Stomach (tissue), 9 donors: ENCODE measurements around the gene EWSR1. TPM values are rescaled to one million over a fixed set of nuclear protein-coding genes. Genes with fewer than 3 reads are reported as not detected.

ENCODE experiments used
- DNase-seq, 2 donors: peaks; one replicate each; pipeline versions ENCODE4 v3.0.0 to v3.0.0-alpha.2; 2013 to 2019
- H3K27ac ChIP-seq, 5 donors: fragments of 200-600 bp in 4 of 5; sonication (generic) in 4 of 5; one replicate each; pipeline ENCODE4 v1.5.1; 2013 to 2019; ENCODE audit warnings: mild to moderate bottlenecking in 1 of 5, moderate library complexity in 1 of 5
- H3K27me3 ChIP-seq, 3 donors: fragments of 200-600 bp; sonication (generic); one replicate each; pipeline ENCODE4 v1.5.1; 2017 to 2019; ENCODE audit warnings: mixed run types in 1 of 3
- H3K36me3 ChIP-seq, 4 donors: fragments of 200-600 bp; sonication (generic); 1 replicate in 3 of 4; 2 replicates in 1 of 4; pipeline ENCODE4 v1.5.1; 2016 to 2019
- H3K4me1 ChIP-seq, 4 donors: fragments of 200-600 bp; sonication (generic); one replicate each; pipeline ENCODE4 v1.5.1; 2016 to 2019
- H3K4me3 ChIP-seq, 4 donors: fragments of 200-600 bp; sonication (generic) in 3 of 4; one replicate each; pipeline ENCODE4 v1.5.1; 2016 to 2019; ENCODE audit warnings: mild to moderate bottlenecking in 1 of 4
- H3K9me3 ChIP-seq, 4 donors: fragments of 200-600 bp; sonication (generic); one replicate each; pipeline ENCODE4 v1.5.1; 2016 to 2019
- CTCF ChIP-seq, 7 experiments: fragments of 450-650 bp in 4 of 7; fragments of 200-600 bp in 3 of 7; sonication (generic) in 3 of 7; IDR thresholded peaks; one replicate each; pipeline ENCODE4 v1.5.1; 2016 to 2019; ENCODE audit warnings: antibody characterized with exemption in 7 of 7, control low read depth in 2 of 7, mild to moderate bottlenecking in 1 of 7
- EP300 ChIP-seq: sonication (generic); formaldehyde crosslinking; IDR thresholded peaks from one replicate; pipeline ENCODE4 v1.6.1; 2017; ENCODE audit warnings: antibody characterized with exemption
- POLR2A ChIP-seq, 4 donors: fragments of 450-650 bp; IDR thresholded peaks; one replicate each; pipeline ENCODE4 v1.6.1; 2016; ENCODE audit warnings: antibody characterized with exemption in 4 of 4, control low read depth in 2 of 4, mild to moderate bottlenecking in 1 of 4, moderate library complexity in 1 of 4
- POLR2AphosphoS5 ChIP-seq, 3 donors: sonication (generic); formaldehyde crosslinking; IDR thresholded peaks; one replicate each; pipeline ENCODE4 v1.6.1; 2016; ENCODE audit warnings: antibody characterized with exemption in 3 of 3
- WGBS, 5 donors: extraction: QIAGEN DNeasy Blood & Tissue Kit in 3 of 5; methylation state at CpG; one replicate each; pipeline versions ENCODE4 v1.1.5 to v1.1.7; 2013 to 2018; 5-methylcytosine and 5-hydroxymethylcytosine counted together
- intact Hi-C: fragments of 100-400 bp; cut with DNase I; formaldehyde crosslinking; loops from one replicate; pipeline ENCODE4 v1.15.1; 2023; ENCODE audit warnings: low total_unique reads
- polyA plus RNA-seq, 3 donors: library from polyadenylated mRNA; stranded (reverse); fragments of 200-250 nt; gene quantifications; one replicate each; pipeline ENCODE4 v1.2.3, GENCODE V29; 2013
- total RNA-seq, 5 donors: library from RNA; depleted of rRNA; stranded (reverse); fragments of >200 nt; gene quantifications; one replicate each; pipeline versions ENCODE4 v1.1.0 to v1.2.3, GENCODE V29; 2014 to 2016
- donor health status: healthy with polysubstance abuse.
- donor health status: Bipolar disorder and iron deficiency.
- donor health status: healthy.

EWSR1 gene
- total and polyA plus RNA-seq, 8 donors: 97.7 to 376 (median 161) TPM

DNA sequence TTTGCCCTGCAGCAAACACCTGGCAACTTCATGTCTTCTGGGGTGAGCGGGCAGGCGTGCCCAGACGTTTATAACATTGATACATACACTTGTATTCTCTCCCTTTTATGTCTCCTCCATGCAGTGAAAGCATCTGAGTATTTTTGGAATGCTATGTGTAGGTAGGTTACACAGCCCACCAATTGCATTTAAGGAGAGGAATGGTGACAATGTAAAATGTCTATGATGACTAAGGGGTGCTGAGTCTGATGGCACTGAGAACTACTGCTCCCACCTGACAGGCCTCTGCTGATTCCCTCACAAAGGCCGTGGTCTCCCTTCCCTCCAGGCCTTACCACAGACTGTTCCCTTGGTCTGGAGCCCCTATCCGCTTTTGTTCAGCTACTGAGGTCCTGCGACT lies 70.3 kb downstream of the EWSR1 start:
- H3K36me3 ChIP-seq: peaks cover 76 to 100% (median 99%) of the 10 kb centered on the region in 4 donors
- DNase-seq: no peak
- no peaks in the 10 kb centered on the region for H3K9me3 ChIP-seq
- H3K27ac ChIP-seq: no peak overlapping the region
- 89 to 93% (median 90%) methylated on average over 6 of the region's 6 CpGs for WGBS, 5 donors
- H3K4me1 ChIP-seq: peaks cover 12 to 37% (median 14%) of the 10 kb centered on the region in 4 donors
- H3K27me3 ChIP-seq: no peaks in the 10 kb centered on the region
- no peak for TF ChIP-seq EP300
- TF ChIP-seq POLR2A (IDR thresholded peaks at IDR 0.05): no peak
- no peak for TF ChIP-seq CTCF (IDR thresholded peaks at IDR 0.05)
- no peak for TF ChIP-seq POLR2AphosphoS5 (IDR thresholded peaks at IDR 0.05)
- H3K4me3 ChIP-seq: no peak overlapping the region
- intact Hi-C loops: no loop called here

DNA sequence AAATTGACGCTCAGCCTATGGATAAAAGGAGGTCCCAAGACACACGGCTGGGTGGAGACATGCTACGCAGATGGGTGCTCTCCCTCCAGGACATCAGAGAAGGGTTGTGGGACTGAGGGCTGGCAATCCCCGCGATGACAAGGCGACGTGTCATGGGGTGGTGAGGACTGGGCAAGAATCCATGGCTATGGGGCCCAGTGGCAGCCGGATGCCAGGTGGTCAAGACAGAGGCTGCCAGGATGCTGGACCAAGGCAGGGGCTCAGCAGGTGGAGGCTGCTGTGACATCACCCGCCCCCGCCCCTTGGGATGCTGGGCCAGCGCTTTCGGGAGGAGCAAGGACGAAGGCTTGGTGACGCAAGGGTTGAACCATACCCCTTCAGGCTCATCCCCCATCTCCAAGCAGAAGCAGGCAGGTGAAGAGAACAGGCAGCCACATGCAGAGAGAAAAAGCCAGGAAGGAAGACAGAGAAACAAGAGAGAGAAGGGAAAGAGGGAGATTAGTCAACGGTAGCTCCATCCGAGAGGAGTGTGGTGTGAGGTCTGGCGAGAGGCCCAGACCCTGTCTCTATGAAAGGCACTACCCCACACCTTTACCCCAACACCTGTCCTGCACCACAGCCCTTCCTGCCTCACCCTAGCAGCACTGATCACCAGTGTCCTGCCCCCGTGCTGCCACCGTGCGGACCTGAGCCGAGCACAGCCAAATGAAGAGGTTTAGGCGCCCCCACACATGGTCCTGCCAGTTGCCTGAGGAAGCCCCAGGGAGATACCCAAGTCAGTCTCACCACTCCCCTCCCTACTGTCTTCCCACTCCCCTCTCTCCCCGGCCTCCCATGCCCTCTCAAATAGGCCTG lies 71.5 kb downstream of the EWSR1 start:
- Histone ChIP-seq H3K27ac (no peak overlapping the region), H3K36me3 (peaks cover 77 to 100% (median 98%) of the 10 kb centered on the region in 4 donors), H3K27me3 (no peaks in the 10 kb centered on the region), H3K4me1 (peaks cover 12 to 49% (median 19%) of the 10 kb centered on the region in 4 donors), H3K9me3 (no peaks in the 10 kb centered on the region), H3K4me3 (no peak overlapping the region)
- no peak for DNase-seq
- 93 to 96% (median 95%) methylated on average over 22 to 23 of the region's 23 CpGs for WGBS, 5 donors
- no peak for TF ChIP-seq POLR2AphosphoS5 (IDR thresholded peaks at IDR 0.05)
- no peak for TF ChIP-seq EP300
- no peak for TF ChIP-seq POLR2A (IDR thresholded peaks at IDR 0.05)
- TF ChIP-seq CTCF (IDR thresholded peaks at IDR 0.05): no peak
- intact Hi-C loops: no loop called here

DNA sequence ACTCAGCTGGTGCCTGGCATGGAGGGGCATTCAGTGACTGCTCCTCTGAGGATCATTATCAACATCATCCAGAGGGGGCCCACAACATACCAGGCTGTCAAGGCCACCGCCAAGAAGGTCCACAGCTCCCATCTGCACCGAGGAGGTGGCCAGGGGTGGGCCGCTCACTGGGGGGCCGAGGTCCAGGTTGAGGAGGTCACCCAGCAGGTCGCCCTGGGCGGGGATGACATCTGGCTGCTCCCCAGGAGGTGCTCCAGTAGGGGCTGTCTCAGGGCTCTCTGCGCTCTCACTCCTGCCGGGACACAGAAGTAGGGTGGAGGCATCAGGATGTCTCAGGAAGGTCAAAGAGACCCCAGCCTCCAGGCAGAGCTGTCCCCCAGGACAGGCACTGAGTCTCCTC lies 72.5 kb downstream of the EWSR1 start:
- H3K36me3 ChIP-seq: peaks cover 74 to 98% (median 96%) of the 10 kb centered on the region in 4 donors
- DNase-seq: no peak
- no peaks in the 10 kb centered on the region for H3K27me3 ChIP-seq
- WGBS, 5 donors: 89 to 95% (median 93%) methylated on average over 4 to 8 of the region's 8 CpGs; no CpG with 5 or more reads in 1 of the 5 donors
- no peak overlapping the region for H3K4me3 ChIP-seq
- peaks cover 12 to 59% (median 20%) of the 10 kb centered on the region in 4 donors for H3K4me1 ChIP-seq
- H3K9me3 ChIP-seq: no peaks in the 10 kb centered on the region
- no peak overlapping the region for H3K27ac ChIP-seq
- TF ChIP-seq POLR2AphosphoS5 (IDR thresholded peaks at IDR 0.05): no peak
- no peak for TF ChIP-seq POLR2A (IDR thresholded peaks at IDR 0.05)
- no peak for TF ChIP-seq CTCF (IDR thresholded peaks at IDR 0.05)
- no peak for TF ChIP-seq EP300
- intact Hi-C loops: no loop called here

DNA sequence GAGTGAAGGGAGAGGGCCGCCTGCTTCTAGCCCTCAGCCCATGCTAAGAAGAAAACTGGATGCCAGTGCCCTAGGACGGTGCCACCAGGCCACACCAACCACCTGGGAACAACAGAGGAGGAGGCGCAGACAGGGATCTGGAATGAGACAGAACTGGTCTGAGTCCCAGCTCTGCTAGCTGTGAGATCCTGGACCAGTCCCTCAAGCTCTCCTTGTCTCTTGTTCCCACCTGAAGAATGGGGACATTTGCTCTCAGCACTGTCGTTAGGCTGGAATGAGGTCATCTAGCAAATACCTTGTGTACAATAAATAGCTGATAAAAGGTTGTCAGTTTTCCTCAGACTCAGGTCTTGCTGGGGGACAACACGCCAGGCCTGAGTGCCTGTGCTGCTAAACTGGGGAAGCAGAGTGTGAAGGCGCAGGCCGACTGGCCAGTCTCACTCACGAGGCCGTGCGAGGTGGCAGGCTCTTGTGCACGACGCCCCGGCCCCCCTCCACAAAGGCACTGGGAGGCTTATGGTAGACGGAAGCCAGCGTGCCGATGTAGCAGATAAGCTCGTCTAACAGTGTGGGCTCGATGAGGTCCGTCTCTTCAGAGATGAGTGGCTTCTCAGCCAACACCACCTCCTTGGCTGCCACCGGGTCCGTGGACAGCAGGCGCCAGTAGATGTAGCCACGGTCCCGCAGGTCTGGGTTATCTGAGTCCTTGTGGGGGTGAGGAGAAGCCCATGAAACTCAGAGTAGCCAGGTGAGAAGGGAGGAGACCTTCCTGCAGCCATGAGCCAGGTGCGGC lies 73.2 kb downstream of the EWSR1 start:
- DNase-seq: peak in 1 of 2 donors; percentile 1

More for the DNA sequence above, 73.2 kb downstream of the EWSR1 start:
- no peak overlapping the region for H3K27ac ChIP-seq
- intact Hi-C loops: no loop called here
- H3K4me3 ChIP-seq: no peak overlapping the region
- peaks cover 74 to 98% (median 96%) of the 10 kb centered on the region in 4 donors for H3K36me3 ChIP-seq
- no peak for TF ChIP-seq POLR2AphosphoS5 (IDR thresholded peaks at IDR 0.05)
- TF ChIP-seq CTCF (IDR thresholded peaks at IDR 0.05): no peak
- no peak for TF ChIP-seq POLR2A (IDR thresholded peaks at IDR 0.05)
- no peak for TF ChIP-seq EP300
- no peaks in the 10 kb centered on the region for H3K27me3 ChIP-seq
- peaks cover 15 to 64% (median 23%) of the 10 kb centered on the region in 4 donors for H3K4me1 ChIP-seq
- 90 to 95% (median 94%) methylated on average over 21 to 25 of the region's 25 CpGs for WGBS, 5 donors
- no peaks in the 10 kb centered on the region for H3K9me3 ChIP-seq
